Activated CD8-positive, alpha-beta T cell treated with anti-CD3 and anti-CD28 coated beads for 36 hours (primary cell): ENCODE results near the gene CNGA3. TPM values are rescaled to one million over a fixed set of nuclear protein-coding genes. Genes with fewer than 3 reads are reported as not detected.
"Not testable (repeated sequence)": the region's sequence is repeated elsewhere in the genome, so short reads cannot be mapped to it uniquely, and the experiment has no call there.

Experiments used
- ATAC-seq: fragments of 200-7000 bp; cut with Tn5 transposase; one replicate; pipeline ENCODE4 v1.10.0; 2021; ENCODE audit warnings: mild to moderate bottlenecking, moderate library complexity
- CTCF ChIA-PET: fragments of 350-600 bp; sonication (Branson Sonifier 250); formaldehyde crosslinking; loops from one replicate; lab custom pipeline; 2021; ENCODE audit warnings: antibody characterized with exemption; lab: Charles Lee
- POLR2A ChIA-PET: fragments of 350-600 bp; sonication (Branson Sonifier 250); formaldehyde crosslinking; loops from one replicate; lab custom pipeline; 2021; ENCODE audit warnings: antibody characterized with exemption; lab: Charles Lee
- DNase-seq: peaks from one replicate; pipeline ENCODE4 v3.0.0-alpha.2; 2020
- H3K27ac Mint-ChIP-seq: one replicate; pipeline ENCODE4 v1.8.0; 2021; ENCODE audit warnings: mild to moderate bottlenecking, mixed read lengths
- H3K27me3 Mint-ChIP-seq: one replicate; pipeline ENCODE4 v1.8.0; 2021; ENCODE audit warnings: mixed read lengths
- H3K36me3 Mint-ChIP-seq: one replicate; pipeline ENCODE4 v1.8.0; 2021; ENCODE audit warnings: low read depth, mixed read lengths
- H3K4me1 Mint-ChIP-seq: one replicate; pipeline ENCODE4 v1.8.0; 2021; ENCODE audit warnings: low read depth, mixed read lengths
- H3K4me3 Mint-ChIP-seq: one replicate; pipeline ENCODE4 v1.8.0; 2021; ENCODE audit warnings: mild to moderate bottlenecking, moderate library complexity, mixed read lengths
- H3K9me3 Mint-ChIP-seq: one replicate; pipeline ENCODE4 v1.8.0; 2021; ENCODE audit warnings: mixed read lengths
- intact Hi-C: fragments of 100-400 bp; cut with micrococcal nuclease; formaldehyde crosslinking; loops from one replicate; pipeline ENCODE4 v1.10.0; 2022
- total RNA-seq, 2 experiments: library from RNA; stranded (reverse); gene quantifications; one replicate each; pipeline ENCODE4 v1.2.3, GENCODE V29; 2021
- TF ChIP-seq, protein P1 (sequence below): fragments of 200-600 bp; IDR thresholded peaks from one replicate; pipeline ENCODE4 v1.8.0; 2022; ENCODE audit warnings: antibody characterized with exemption, mild to moderate bottlenecking

The CNGA3 gene
- total RNA-seq, 2 experiments from 2014 or later: not detected

DNA sequence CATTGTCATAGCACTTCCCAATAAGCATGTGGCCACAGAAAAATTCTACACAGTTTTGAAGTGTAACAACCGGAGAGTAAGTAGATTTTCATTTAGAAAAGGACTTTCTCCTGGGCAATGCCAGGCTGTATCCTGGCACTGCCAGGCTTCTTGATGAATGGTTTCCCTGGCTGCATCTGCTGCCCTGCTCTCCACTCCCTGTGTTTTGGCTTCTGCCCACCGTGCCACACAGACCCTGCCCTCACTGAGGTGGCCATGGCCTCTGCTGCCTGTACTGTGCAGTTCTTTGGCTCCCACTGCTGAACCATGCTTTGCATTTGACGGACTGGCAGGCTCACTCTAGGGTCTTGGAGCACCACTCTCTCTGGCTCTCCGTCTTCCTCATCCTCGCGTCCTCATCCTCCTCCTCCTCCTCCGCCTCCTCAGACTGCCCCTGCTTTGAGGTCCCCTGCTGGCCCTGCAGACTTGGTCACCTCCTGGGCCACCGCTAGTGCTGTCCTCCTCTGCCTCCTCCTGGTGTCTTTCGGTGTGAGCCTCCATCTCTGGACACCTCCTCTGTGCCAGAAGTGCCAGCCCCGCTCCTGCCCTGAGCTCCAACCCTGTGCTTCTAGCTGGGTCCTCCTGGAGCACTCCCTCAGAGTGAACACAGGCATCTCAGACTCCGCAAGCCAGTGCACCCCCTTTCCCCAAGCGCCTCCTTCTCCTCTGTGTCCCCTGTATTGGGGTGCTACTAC is 45.9 kb upstream of the CNGA3 start:
- H3K27ac Mint-ChIP-seq: no peak overlapping the region

DNA sequence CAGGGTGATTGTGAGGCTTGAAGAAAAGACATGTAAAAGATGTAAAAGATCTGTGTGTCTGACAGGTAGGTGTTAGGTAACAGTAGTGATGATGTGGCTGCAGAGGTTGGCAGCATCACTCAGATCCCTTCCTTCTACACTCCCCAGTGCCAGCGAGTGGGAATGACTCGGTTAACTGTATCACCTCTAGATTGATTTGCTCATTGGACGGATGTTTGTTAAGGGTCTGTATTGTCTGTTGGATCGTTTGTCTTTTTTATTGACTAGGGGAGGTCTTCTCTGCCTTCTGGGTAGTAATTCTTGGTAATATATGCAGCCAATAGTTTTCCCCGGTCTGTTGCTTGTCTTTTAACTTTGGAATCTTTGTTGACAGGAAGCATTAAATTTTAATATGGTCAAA is 44.8 kb upstream of the CNGA3 start:
- CTCF ChIA-PET: no interaction called here
- DNase-seq (no peak), ATAC-seq (no peak)
- no peak overlapping the region for H3K4me3 Mint-ChIP-seq
- H3K9me3 Mint-ChIP-seq: no peaks in the 10 kb centered on the region
- no peak overlapping the region for H3K27ac Mint-ChIP-seq
- H3K27me3 Mint-ChIP-seq: peaks cover 19% of the 10 kb centered on the region
- TF ChIP-seq, protein P1, sequence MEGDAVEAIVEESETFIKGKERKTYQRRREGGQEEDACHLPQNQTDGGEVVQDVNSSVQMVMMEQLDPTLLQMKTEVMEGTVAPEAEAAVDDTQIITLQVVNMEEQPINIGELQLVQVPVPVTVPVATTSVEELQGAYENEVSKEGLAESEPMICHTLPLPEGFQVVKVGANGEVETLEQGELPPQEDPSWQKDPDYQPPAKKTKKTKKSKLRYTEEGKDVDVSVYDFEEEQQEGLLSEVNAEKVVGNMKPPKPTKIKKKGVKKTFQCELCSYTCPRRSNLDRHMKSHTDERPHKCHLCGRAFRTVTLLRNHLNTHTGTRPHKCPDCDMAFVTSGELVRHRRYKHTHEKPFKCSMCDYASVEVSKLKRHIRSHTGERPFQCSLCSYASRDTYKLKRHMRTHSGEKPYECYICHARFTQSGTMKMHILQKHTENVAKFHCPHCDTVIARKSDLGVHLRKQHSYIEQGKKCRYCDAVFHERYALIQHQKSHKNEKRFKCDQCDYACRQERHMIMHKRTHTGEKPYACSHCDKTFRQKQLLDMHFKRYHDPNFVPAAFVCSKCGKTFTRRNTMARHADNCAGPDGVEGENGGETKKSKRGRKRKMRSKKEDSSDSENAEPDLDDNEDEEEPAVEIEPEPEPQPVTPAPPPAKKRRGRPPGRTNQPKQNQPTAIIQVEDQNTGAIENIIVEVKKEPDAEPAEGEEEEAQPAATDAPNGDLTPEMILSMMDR: no peak
- POLR2A ChIA-PET: no interaction called here
- intact Hi-C loops: no loop called here
- no peaks in the 10 kb centered on the region for H3K4me1 Mint-ChIP-seq
- H3K36me3 Mint-ChIP-seq: no peaks in the 10 kb centered on the region

More for the DNA sequence above, 45.9 kb upstream of the CNGA3 start:
- TF ChIP-seq, protein P1: no peak
- peaks cover 14% of the 10 kb centered on the region for H3K27me3 Mint-ChIP-seq
- POLR2A ChIA-PET: no interaction called here
- no peak overlapping the region for H3K4me3 Mint-ChIP-seq
- no peak for ATAC-seq
- DNase-seq: no peak
- intact Hi-C loops: no loop called here
- H3K9me3 Mint-ChIP-seq: no peaks in the 10 kb centered on the region
- H3K4me1 Mint-ChIP-seq: no peaks in the 10 kb centered on the region
- CTCF ChIA-PET: no interaction called here
- no peaks in the 10 kb centered on the region for H3K36me3 Mint-ChIP-seq

DNA sequence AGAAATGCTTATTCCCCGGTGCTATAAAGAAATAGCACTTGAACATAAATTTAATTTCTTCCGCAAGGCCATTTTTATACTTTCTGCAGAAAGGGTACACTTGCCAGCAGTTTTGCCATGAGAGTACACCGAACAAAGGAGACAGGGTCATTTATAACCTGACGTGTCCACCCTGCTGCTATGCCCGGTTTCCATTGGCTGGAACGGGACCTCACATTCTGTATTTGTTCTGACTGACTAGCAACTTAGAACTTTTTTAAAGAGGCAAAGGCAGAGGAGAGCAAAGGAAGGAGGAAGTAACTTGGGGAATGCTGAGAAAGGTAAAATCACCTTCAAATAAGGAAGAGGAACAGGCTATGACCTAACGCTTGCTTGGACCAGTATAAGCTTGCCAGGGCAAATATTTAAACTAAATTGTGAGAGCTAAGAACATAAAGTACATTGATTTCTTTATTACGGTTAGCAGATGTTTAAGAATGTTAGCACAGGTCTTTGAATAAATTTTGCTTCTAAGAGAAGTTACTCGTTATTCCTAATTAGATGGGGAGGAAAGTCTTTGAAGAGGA is 39.0 kb upstream of the CNGA3 start:
- CTCF ChIA-PET, H3K4me3 Mint-ChIP-seq, ATAC-seq, POLR2A ChIA-PET, H3K4me1 Mint-ChIP-seq, H3K27ac Mint-ChIP-seq, H3K36me3 Mint-ChIP-seq, DNase-seq, intact Hi-C loops, H3K9me3 Mint-ChIP-seq: not testable (repeated sequence)
- peaks cover 21% of the 10 kb centered on the region for H3K27me3 Mint-ChIP-seq

DNA sequence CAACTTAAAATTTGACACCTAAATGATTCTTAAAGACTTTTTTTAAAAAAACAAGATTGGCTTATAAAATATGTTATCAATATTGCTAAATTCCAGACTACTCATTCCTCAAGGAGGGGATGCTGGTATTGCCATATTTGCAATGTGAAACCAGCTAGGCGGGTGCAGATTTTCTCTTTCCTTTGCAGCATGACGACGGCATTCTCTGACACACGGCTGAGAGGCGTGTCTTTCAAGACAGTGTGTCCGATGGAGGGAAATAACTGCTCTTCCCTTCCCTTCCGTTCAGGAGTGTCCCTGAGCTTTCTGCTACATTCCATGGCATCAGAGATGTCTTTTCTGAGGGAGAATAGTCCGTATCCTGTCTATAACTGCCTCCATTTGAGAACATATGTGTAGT is 38.2 kb upstream of the CNGA3 start:
- H3K27ac Mint-ChIP-seq: no peak overlapping the region
- CTCF ChIA-PET: no interaction called here
- peaks cover 18% of the 10 kb centered on the region for H3K27me3 Mint-ChIP-seq
- ATAC-seq (no peak), DNase-seq (no peak)
- no peaks in the 10 kb centered on the region for H3K4me1 Mint-ChIP-seq
- intact Hi-C loops: no loop called here
- TF ChIP-seq, protein P1: no peak
- POLR2A ChIA-PET: no interaction called here
- no peaks in the 10 kb centered on the region for H3K36me3 Mint-ChIP-seq
- no peak overlapping the region for H3K4me3 Mint-ChIP-seq
- H3K9me3 Mint-ChIP-seq: no peaks in the 10 kb centered on the region

DNA sequence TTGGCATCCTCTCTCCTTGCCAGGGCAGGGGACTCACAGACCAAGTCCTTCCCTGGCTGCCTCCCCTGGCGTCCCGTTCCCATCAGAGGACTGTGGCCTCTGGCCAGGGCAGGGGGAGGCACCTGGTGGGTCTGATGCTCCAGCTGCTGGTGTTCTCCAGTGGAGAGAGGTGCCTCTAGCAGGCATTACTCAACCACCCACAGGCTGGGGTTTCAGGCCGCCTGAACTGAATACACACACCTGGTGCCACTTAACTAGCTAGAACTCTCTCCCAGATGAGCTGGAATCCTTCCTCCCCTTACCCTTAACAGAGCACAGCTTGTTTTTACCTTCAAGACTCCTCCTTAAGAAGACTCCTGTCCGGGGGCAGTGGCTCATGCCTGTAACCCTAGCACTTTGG is 37.7 kb upstream of the CNGA3 start:
- H3K4me1 Mint-ChIP-seq: no peaks in the 10 kb centered on the region
- TF ChIP-seq, protein P1: no peak
- peaks cover 20% of the 10 kb centered on the region for H3K27me3 Mint-ChIP-seq
- CTCF ChIA-PET: no interaction called here
- no peak overlapping the region for H3K4me3 Mint-ChIP-seq
- H3K27ac Mint-ChIP-seq: no peak overlapping the region
- no peaks in the 10 kb centered on the region for H3K9me3 Mint-ChIP-seq
- ATAC-seq (no peak), DNase-seq (no peak)
- no peaks in the 10 kb centered on the region for H3K36me3 Mint-ChIP-seq
- intact Hi-C loops: no loop called here
- POLR2A ChIA-PET: no interaction called here
